ENCODE data around the gene OLIG2. TPM values are rescaled to one million over a fixed set of nuclear protein-coding genes. Genes with fewer than 3 reads are reported as not detected.

The OLIG2 gene
- total RNA-seq, 1 donor from 2014 or later = not detected

GRCh38 chr21:33075128-33075527 lies 49.4 kb downstream of the OLIG2 start:
- intact Hi-C loops (cut with DNase I) = no loop called here
- DNase-seq (ENCODE audit: low spot score) = no peak
- ATAC-seq = peak; percentile 33

DNA sequence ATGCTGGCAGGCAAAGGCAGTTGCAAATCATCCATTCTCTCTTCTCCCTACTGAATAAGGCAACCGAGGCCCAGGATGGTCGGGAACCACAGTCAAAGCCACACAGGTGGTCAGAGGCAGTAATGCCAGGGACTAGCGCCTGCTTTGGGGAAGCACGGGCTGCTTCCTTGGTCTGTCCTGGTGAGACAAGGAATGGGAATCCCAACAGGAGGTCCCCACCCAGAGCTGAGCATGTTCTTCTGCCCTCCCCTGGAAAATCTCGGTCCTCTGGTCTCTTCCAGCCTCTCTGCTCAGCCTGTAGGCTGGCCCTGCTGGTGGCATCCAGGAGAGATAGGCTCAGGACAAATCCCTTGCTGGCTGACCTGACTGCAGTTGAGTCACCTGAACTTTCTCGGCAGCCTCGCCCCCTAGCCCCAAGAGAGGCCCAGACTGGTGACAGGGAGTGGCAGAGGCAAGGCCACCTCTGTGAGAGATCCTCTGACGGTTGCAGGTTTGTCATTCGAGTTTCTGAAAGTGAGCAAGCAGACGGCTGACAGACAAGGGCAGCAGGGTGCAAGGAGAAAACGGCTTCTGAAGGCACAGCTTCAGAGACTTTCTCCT lies 50.0 kb downstream of the OLIG2 start:
- intact Hi-C loops (cut with DNase I) = no loop called here
- no peak for ATAC-seq
- no peak for DNase-seq (ENCODE audit: low spot score)

- intact Hi-C loops (cut with DNase I) = no loop called here
- no peak for ATAC-seq
- no peak for DNase-seq (ENCODE audit: low spot score)
Observed at GRCh38 chr21:33076600-33077329, 51.0 kb downstream of the OLIG2 start.

Other genes starting within 250 kb of the OLIG2 start
- gene OLIG1, start 44.2 kb downstream of the OLIG2 start, total RNA-seq = 0.53 TPM
- 43.3 TPM for gene IFNAR2, start 204.0 kb downstream of the OLIG2 start, total RNA-seq
- gene IL10RB, start 240.4 kb downstream of the OLIG2 start, total RNA-seq = 25.5 TPM

Measured in sciatic nerve (tissue), 2 donors.